ENCODE results near the gene FGF23. TPM values are rescaled to one million over a fixed set of nuclear protein-coding genes. Genes with fewer than 3 reads are reported as not detected.

Gene FGF23
- total RNA-seq, 4 donors from 2014 or later: not detected

GRCh38 chr12:4324366-4324765 is 55.1 kb downstream of the FGF23 start:
- Histone ChIP-seq H3K4me3 (no peak overlapping the region), H3K4me1 (peaks cover 7 to 36% (median 21%) of the 10 kb centered on the region in 4 donors), H3K9me3 (no peaks in the 10 kb centered on the region), H3K27ac (no peak overlapping the region), H3K36me3 (no peaks in the 10 kb centered on the region), H3K27me3 (no peaks in the 10 kb centered on the region)
- in situ Hi-C loops (cut with MboI; ENCODE audit: low pct_ligation_motif_present in 1 of 4, low pct_unique_long_range_greater_than_20kb in 1 of 4, low sequenced_read_pairs in 3 of 4) (loop anchor here in 2 of 4 donors (25.0 kb wide), 1 partner anchor 213 kb away; the partner anchor contains the start of gene RAD51AP1 (in 2 of the 2)), intact Hi-C loops (cut with DNase I; ENCODE audit: low total_unique reads) (no loop called here)
- DNase-seq: no peak
- TF ChIP-seq POLR2AphosphoS5 (IDR thresholded peaks at IDR 0.05): no peak
- TF ChIP-seq CTCF (IDR thresholded peaks at IDR 0.05): no peak
- TF ChIP-seq EP300 (IDR thresholded peaks at IDR 0.05; ENCODE audit: low read depth): no peak
- WGBS, 2 donors (ENCODE audit: low coverage in 1 of 2): 97 to 98% methylated on average over 7 to 28 of the region's 28 CpGs

GRCh38 chr12:4323396-4323795 is 56.1 kb downstream of the FGF23 start:
- intact Hi-C loops (cut with DNase I; ENCODE audit: low total_unique reads): no loop called here
- DNase-seq: no peak
- no peak for TF ChIP-seq POLR2AphosphoS5 (IDR thresholded peaks at IDR 0.05)
- TF ChIP-seq EP300 (IDR thresholded peaks at IDR 0.05; ENCODE audit: low read depth): no peak
- TF ChIP-seq CTCF (IDR thresholded peaks at IDR 0.05): no peak
- no peak for TF ChIP-seq POLR2A (IDR thresholded peaks at IDR 0.05)
- in situ Hi-C loops (cut with MboI; ENCODE audit: low pct_ligation_motif_present in 1 of 4, low pct_unique_long_range_greater_than_20kb in 1 of 4, low sequenced_read_pairs in 3 of 4): loop anchor here in 2 of 4 donors (25.0 kb wide), 1 partner anchor 214 kb away; the partner anchor contains the start of gene RAD51AP1 (in 2 of the 2)
- Histone ChIP-seq H3K36me3 (no peaks in the 10 kb centered on the region), H3K27ac (no peak overlapping the region), H3K27me3 (no peaks in the 10 kb centered on the region), H3K4me3 (no peak overlapping the region), H3K9me3 (no peaks in the 10 kb centered on the region), H3K4me1 (peaks cover 7 to 36% (median 21%) of the 10 kb centered on the region in 4 donors)
- 76 to 93% methylated on average over 4 of the region's 4 CpGs for WGBS, 2 donors (ENCODE audit: low coverage in 1 of 2)

GRCh38 chr12:4322726-4323125 is 56.8 kb downstream of the FGF23 start:
- Histone ChIP-seq H3K9me3 (no peaks in the 10 kb centered on the region), H3K27ac (no peak overlapping the region), H3K27me3 (no peaks in the 10 kb centered on the region), H3K36me3 (no peaks in the 10 kb centered on the region), H3K4me3 (no peak overlapping the region), H3K4me1 (peaks cover 7 to 36% (median 21%) of the 10 kb centered on the region in 4 donors)
- DNase-seq: no peak
- in situ Hi-C loops (cut with MboI; ENCODE audit: low pct_ligation_motif_present in 1 of 4, low pct_unique_long_range_greater_than_20kb in 1 of 4, low sequenced_read_pairs in 3 of 4) (loop anchor here in 2 of 4 donors (25.0 kb wide), 1 partner anchor 215 kb away; the partner anchor contains the start of gene RAD51AP1 (in 2 of the 2)), intact Hi-C loops (cut with DNase I; ENCODE audit: low total_unique reads) (no loop called here)
- no peak for TF ChIP-seq CTCF (IDR thresholded peaks at IDR 0.05)
- TF ChIP-seq POLR2A (IDR thresholded peaks at IDR 0.05): no peak
- no peak for TF ChIP-seq POLR2AphosphoS5 (IDR thresholded peaks at IDR 0.05)
- no peak for TF ChIP-seq EP300 (IDR thresholded peaks at IDR 0.05; ENCODE audit: low read depth)
- WGBS, 2 donors (ENCODE audit: low coverage in 1 of 2): 73 to 78% methylated on average over 2 to 5 of the region's 5 CpGs

GRCh38 chr12:4320853-4321701 is 58.4 kb downstream of the FGF23 start, which contains the start of gene TIGAR:
TSS of gene TIGAR (plus strand) at chr12:4321213. CDS start at chr12:4321272, 59 bp downstream.
- peak within 1 kb of the TSS; percentile 84 to 99 (median 90) for H3K4me3 ChIP-seq
- H3K27me3 ChIP-seq: no peaks in the 10 kb centered on the region
- DNase-seq: peak; percentile 95
- no peaks in the 10 kb centered on the region for H3K9me3 ChIP-seq
- in situ Hi-C loops (cut with MboI; ENCODE audit: low pct_ligation_motif_present in 1 of 4, low pct_unique_long_range_greater_than_20kb in 1 of 4, low sequenced_read_pairs in 3 of 4): loop anchor here in 2 of 4 donors (25.0 kb wide), 1 partner anchor 216 kb away; the partner anchor contains the start of gene RAD51AP1 (in 2 of the 2)
- TF ChIP-seq CTCF (IDR thresholded peaks at IDR 0.05): no peak
- TF ChIP-seq POLR2AphosphoS5 (IDR thresholded peaks at IDR 0.05): peak; percentile 96 to 98 (median 97)
- TF ChIP-seq POLR2A (IDR thresholded peaks at IDR 0.05): peak; percentile 94
- peak within 1 kb of the TSS; percentile 91 to 97 (median 96) for H3K27ac ChIP-seq
- intact Hi-C loops (cut with DNase I; ENCODE audit: low total_unique reads): no loop called here
- peaks cover 7 to 27% (median 17%) of the 10 kb centered on the region in 4 donors for H3K4me1 ChIP-seq
- WGBS, 2 donors (ENCODE audit: low coverage in 1 of 2): 0% methylated on average over 1 to 55 of the region's 76 CpGs
- no peaks in the 10 kb centered on the region for H3K36me3 ChIP-seq
